Epithelial cell of proximal tubule (primary cell): ENCODE data around the gene ZNF891. TPM values are rescaled to one million over a fixed set of nuclear protein-coding genes. Genes with fewer than 3 reads are reported as not detected.

Experiments
- DNase-seq: peaks from one replicate; pipeline ENCODE4 v3.0.0-alpha.2; 2011; ENCODE audit warnings: low read depth
- H3K4me3 ChIP-seq: 2 replicates; pipeline ENCODE4 v1.5.1; 2011; ENCODE audit warnings: low read depth, mild to moderate bottlenecking, low read length
- total RNA-seq: library from RNA; depleted of rRNA; stranded (reverse); fragments of >200 nt; gene quantifications from 2 replicates; pipeline ENCODE4 v1.2.3, GENCODE V29; 2015
- TF ChIP-seq, protein P1 (sequence below): conservative IDR thresholded peaks from 2 replicates; pipeline ENCODE4 v1.5.1; 2012; ENCODE audit warnings: low read depth, mild to moderate bottlenecking, low read length

Gene ZNF891
- total RNA-seq = 0.40 and 0.43 TPM in 2 replicates

DNA sequence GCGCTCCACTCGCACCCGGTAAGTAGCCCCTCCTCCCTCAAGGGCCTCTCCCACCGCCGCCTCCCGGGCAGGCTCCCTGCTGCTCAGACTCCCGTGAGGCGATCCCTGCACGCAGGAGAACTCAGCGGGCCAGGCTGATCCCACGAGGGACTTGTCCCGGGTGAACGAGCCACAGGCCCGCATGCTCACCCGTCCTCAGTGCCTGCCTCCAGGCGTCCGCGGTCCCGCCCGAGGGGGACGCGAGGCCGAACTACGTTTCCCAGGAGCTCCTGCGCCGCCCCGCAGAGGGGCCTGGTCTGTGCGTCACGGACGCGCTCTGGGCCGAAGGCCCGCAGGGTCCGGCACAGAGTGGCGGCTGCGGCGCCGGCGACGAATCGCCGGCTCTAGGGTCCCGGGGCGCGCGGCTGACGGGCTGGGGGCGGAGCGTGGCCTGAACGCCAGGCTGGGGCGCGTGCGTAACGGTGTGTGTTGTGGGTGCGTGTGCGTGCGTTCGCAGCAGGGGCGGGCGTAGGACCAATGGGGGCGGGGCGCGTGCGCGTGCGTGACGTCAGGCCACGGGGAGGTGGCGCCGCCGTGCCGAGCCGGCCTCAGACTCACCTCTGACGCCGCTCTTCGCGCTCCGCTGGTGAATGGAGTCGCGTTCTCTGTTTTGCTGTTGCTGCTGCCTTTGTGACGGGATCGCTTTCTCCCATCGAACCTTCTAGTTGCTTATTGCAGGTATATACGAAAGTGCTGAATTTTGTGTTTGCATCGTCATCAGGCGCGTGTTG is at the start of gene ZNF891, which contains the start of gene ZNF10:
ZNF891 (minus strand) TSS at position 237 of the 770 bp plus-strand sequence. CDS start 8,356 bp downstream, outside the sequence.
ZNF10 (plus strand) TSS at position 590 of the 770 bp plus-strand sequence. CDS start 13,866 bp downstream, outside the sequence.
- peak within 1 kb of the TSS; percentile 62 for H3K4me3 ChIP-seq
- TF ChIP-seq, protein P1, sequence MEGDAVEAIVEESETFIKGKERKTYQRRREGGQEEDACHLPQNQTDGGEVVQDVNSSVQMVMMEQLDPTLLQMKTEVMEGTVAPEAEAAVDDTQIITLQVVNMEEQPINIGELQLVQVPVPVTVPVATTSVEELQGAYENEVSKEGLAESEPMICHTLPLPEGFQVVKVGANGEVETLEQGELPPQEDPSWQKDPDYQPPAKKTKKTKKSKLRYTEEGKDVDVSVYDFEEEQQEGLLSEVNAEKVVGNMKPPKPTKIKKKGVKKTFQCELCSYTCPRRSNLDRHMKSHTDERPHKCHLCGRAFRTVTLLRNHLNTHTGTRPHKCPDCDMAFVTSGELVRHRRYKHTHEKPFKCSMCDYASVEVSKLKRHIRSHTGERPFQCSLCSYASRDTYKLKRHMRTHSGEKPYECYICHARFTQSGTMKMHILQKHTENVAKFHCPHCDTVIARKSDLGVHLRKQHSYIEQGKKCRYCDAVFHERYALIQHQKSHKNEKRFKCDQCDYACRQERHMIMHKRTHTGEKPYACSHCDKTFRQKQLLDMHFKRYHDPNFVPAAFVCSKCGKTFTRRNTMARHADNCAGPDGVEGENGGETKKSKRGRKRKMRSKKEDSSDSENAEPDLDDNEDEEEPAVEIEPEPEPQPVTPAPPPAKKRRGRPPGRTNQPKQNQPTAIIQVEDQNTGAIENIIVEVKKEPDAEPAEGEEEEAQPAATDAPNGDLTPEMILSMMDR = no peak
- peak; percentile 40 for DNase-seq

DNA sequence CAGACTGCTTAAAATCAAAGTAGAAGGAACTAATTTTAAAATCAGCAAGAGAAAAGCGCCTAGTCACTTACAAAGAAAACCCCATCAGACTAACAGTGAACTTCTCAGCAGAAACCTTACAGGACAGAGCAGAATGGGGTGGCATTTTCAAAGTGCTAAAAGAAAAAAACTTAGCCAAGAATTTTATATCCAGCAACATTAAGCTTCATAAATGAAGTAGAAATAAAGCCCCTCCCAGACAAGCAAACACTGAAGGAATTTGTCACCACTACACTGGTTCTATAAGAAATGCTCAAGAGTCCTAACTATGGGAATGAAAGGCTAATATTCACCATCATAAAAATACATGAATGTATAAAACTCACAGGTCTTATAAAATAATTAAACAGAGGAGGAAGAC is 44.8 kb upstream of the ZNF891 start:
- TF ChIP-seq, protein P1 = no peak
- no peak overlapping the region for H3K4me3 ChIP-seq
- no peak for DNase-seq

DNA sequence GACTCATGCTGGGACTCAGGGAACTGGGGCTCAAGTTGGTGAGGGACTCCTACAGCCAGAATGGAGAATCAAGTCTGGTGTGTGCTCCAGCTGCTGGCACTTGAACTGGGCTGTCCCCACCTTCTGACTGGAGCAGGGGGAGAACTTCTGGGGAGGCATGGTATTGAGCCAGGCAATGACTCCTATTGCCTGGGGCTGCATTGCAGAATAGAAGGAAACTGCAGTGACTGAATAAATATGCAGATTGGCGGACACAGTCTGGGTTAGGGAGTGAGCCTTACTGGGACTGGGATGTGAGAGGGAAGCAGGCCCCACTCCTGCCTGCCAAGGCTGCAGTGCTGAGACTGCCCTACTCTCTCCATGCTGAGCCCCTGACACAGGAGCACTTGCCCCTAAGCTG is 42.4 kb upstream of the ZNF891 start:
- no peak for DNase-seq
- no peak overlapping the region for H3K4me3 ChIP-seq
- TF ChIP-seq, protein P1 = no peak

DNA sequence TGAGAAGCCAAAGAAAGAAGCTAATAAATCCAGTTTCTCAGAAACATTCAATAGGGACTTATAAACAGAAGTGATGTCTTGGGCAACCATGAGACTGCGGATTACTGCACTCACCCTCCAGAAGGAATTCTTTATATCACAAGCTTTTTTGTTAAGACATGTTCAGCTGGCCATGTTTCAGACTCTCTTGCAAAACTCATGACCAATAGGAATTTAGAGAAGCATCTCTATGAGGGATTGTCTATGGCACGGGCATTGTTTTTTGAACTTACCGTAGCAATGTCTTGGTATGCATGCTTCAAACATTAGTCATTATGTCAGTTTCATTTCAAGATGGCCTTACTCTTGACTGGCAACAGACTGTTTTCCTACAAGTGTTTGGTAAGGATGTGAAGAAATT is 35.7 kb upstream of the ZNF891 start:
- DNase-seq = no peak
- no peak overlapping the region for H3K4me3 ChIP-seq
- TF ChIP-seq, protein P1 = no peak

DNA sequence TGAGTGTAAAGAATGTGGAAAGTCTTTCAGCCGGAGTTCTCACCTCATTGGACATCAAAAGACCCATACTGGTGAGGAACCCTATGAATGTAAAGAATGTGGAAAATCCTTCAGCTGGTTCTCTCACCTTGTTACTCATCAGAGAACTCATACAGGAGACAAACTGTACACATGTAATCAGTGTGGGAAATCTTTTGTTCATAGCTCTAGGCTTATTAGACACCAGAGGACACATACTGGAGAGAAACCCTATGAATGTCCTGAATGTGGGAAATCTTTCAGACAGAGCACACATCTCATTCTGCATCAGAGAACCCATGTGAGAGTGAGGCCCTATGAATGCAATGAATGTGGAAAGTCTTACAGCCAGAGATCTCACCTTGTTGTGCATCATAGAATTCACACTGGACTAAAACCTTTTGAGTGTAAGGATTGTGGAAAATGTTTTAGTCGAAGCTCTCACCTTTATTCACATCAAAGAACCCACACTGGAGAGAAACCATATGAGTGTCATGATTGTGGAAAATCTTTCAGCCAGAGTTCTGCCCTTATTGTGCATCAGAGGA is 26.1 kb upstream of the ZNF891 start:
- no peak overlapping the region for H3K4me3 ChIP-seq
- TF ChIP-seq, protein P1 = no peak
- DNase-seq = no peak

DNA sequence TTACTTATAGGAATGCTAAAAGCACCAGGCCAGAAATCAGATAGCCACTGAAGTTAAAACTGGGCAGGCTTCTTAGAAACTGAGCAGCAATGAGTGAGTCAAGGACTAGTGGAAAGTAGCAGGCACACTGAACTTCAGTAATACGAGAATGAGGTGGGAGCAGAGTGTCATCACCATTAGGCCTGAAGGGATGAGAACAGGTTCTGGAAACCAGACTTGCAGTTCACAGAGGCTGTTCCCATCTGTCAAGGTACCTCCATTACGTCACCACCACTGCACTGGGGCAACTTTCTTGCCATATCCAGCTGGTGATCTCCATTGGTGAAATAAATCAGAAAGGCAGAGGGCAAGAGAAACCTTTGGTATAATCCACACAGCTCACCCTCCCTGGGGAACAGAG is 15.9 kb upstream of the ZNF891 start:
- no peak for DNase-seq
- TF ChIP-seq, protein P1 = no peak
- H3K4me3 ChIP-seq = no peak overlapping the region
